Renal cortical epithelial cell (primary cell): ENCODE data around the gene SRP9. TPM values are rescaled to one million over a fixed set of nuclear protein-coding genes. Genes with fewer than 3 reads are reported as not detected.

Experiments
- DNase-seq: peaks from one replicate; pipeline ENCODE4 v3.0.0-alpha.2; 2011; ENCODE audit warnings: low read depth
- total RNA-seq: library from RNA; depleted of rRNA; stranded (reverse); fragments of >200 nt; gene quantifications from 2 replicates; pipeline ENCODE4 v1.2.3, GENCODE V29; 2014

SRP9 gene
- total RNA-seq, 1 donor from 2014 or later, result 486 TPM

DNA sequence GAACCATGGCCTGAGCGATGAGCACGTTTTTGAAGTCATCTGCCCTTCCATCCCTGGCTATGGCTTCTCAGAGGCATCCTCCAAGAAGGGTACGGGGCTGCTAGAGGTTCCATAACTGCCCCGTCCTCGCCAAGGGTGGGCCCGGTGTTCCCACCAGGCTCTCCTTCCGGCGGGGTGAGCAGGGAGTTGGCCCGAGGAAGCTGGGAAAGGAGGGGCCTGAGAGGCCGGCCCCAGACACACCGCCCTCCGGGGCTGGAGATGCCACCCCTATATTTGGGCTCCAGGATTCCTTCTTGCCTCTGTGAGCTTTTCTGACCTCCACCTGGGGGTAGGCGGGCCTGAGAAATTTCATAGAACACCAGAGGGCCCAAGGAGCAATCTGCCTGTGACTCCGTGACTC lies 61.2 kb downstream of the SRP9 start:
- no peak for DNase-seq

Other genes starting within 250 kb of the SRP9 start
- gene ENAH, start 124.7 kb upstream of the SRP9 start, total RNA-seq, result 85.8 and 205 TPM in 2 replicates
- gene EPHX1, start 32.3 kb downstream of the SRP9 start, total RNA-seq, result 25.2 and 83.7 TPM in 2 replicates
- gene TMEM63A, start 104.6 kb downstream of the SRP9 start, total RNA-seq, result 6.9 and 41.0 TPM in 2 replicates
- 0.15 TPM in 1 of 2 replicates, not detected in the other for gene LEFTY1, start 111.3 kb downstream of the SRP9 start, total RNA-seq
- gene PYCR2, start 146.4 kb downstream of the SRP9 start, total RNA-seq, result 37.6 and 41.8 TPM in 2 replicates
- not detected in 2 replicates for gene LEFTY2, start 163.4 kb downstream of the SRP9 start, total RNA-seq
- gene SDE2, start 221.5 kb downstream of the SRP9 start, total RNA-seq, result 27.2 and 34.9 TPM in 2 replicates